HFFc6 (cell line): ENCODE measurements around the gene KRT27. TPM values are rescaled to one million over a fixed set of nuclear protein-coding genes. Genes with fewer than 3 reads are reported as not detected.

Experiments used
- DNase-seq: peaks from one replicate; pipeline ENCODE4 v3.0.0-alpha.2; 2018
- H3K27ac Mint-ChIP-seq: 2 replicates; pipeline ENCODE4 v1.8.0; 2020; ENCODE audit warnings: mild to moderate bottlenecking, mixed read lengths
- H3K27me3 Mint-ChIP-seq: 2 replicates; pipeline ENCODE4 v1.8.0; 2021; ENCODE audit warnings: mild to moderate bottlenecking, moderate library complexity, mixed read lengths; ENCODE audit not compliant: insufficient read depth
- H3K36me3 Mint-ChIP-seq: 2 replicates; pipeline ENCODE4 v1.8.0; 2021; ENCODE audit warnings: low read depth, mixed read lengths
- H3K4me1 Mint-ChIP-seq: 2 replicates; pipeline ENCODE4 v1.8.0; 2020; ENCODE audit warnings: low read depth, mixed read lengths
- H3K4me3 Mint-ChIP-seq: 2 replicates; pipeline ENCODE4 v1.8.0; 2020; ENCODE audit warnings: mild to moderate bottlenecking, moderate library complexity, mixed read lengths
- H3K9me3 Mint-ChIP-seq: 2 replicates; pipeline ENCODE4 v1.8.0; 2020; ENCODE audit warnings: mild to moderate bottlenecking, mixed read lengths
- CTCF ChIP-seq: fragments of 200-600 bp; sonication (generic); IDR thresholded peaks from 2 replicates; pipeline ENCODE4 v1.5.0; 2021; ENCODE audit warnings: antibody characterized with exemption, mild to moderate bottlenecking
- total RNA-seq, 6 experiments: library from RNA; stranded (reverse); fragmentation: NEBNext Ultra II Directional; extraction: Animal tissue kit (Norgen Biotek cat#: 25700); gene quantifications; 2 replicates in 1 of 6; 3 replicates in 5 of 6; pipeline ENCODE4 v1.2.3, GENCODE V29; 2021

The KRT27 gene
- total RNA-seq, 6 experiments from 2014 or later: not detected

- Mint-ChIP-seq H3K4me3 (no peak overlapping the region), H3K27me3 (peaks cover 14% of the 10 kb centered on the region), H3K4me1 (no peaks in the 10 kb centered on the region), H3K27ac (no peak overlapping the region), H3K36me3 (no peaks in the 10 kb centered on the region), H3K9me3 (no peaks in the 10 kb centered on the region)
- DNase-seq: no peak
- no peak for TF ChIP-seq CTCF
Observed at GRCh38 chr17:40734018-40734417, 48.3 kb downstream of the KRT27 start.

DNA sequence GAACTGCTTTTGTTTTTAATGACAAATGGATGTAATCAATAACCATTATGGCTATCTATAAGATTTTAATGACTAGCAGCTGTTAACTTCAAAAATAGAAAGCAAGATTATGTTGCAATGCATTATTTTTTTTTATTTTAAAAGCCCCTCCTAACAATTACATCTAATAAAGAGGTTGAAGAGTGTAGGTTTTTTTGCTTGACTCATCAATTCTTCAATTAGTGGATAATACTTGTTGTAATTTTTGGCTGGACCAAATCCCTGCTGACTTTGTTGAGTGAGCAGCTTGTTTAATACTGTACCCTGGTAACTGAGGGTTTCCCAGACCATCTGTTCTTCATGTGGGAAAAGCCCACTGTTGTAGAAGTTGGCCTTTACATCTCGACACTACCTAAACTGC, 51.4 kb downstream of the KRT27 start:
- peaks cover 13% of the 10 kb centered on the region; the same call in 1 of the 2 replicates for H3K27me3 Mint-ChIP-seq
- H3K27ac Mint-ChIP-seq: no peak overlapping the region
- DNase-seq: no peak
- H3K4me1 Mint-ChIP-seq: peaks cover 5% of the 10 kb centered on the region
- no peak for TF ChIP-seq CTCF
- H3K36me3 Mint-ChIP-seq: no peaks in the 10 kb centered on the region
- no peaks in the 10 kb centered on the region for H3K9me3 Mint-ChIP-seq
- no peak overlapping the region for H3K4me3 Mint-ChIP-seq

- H3K27me3 Mint-ChIP-seq: peaks cover 20% of the 10 kb centered on the region; the same call in 1 of the 2 replicates
- TF ChIP-seq CTCF: no peak
- no peaks in the 10 kb centered on the region for H3K9me3 Mint-ChIP-seq
- H3K4me1 Mint-ChIP-seq: peaks cover 5% of the 10 kb centered on the region
- no peak for DNase-seq
- no peak overlapping the region for H3K27ac Mint-ChIP-seq
- H3K4me3 Mint-ChIP-seq: no peak overlapping the region
- H3K36me3 Mint-ChIP-seq: no peaks in the 10 kb centered on the region
Observed at GRCh38 chr17:40727447-40728231, 54.7 kb downstream of the KRT27 start.

DNA sequence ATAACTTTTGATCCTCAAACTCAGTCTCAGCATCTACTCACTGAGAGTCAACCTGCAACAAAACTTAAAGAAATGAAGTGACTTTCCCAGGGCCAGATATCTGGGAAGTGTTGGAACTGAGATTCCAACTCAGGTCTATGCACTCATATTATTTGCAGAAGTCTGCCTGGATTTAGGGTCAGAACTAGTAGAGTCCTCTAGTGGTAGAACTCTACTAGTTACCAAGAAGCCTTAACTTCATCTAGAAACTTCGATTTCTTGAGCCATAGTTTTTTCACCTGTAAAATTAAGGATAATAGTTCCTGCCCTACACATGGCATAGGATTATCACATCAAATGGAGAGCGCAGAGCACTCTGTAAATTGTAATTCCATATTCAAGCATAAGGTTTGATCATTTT, 55.4 kb downstream of the KRT27 start:
- peak; percentile 63; the same call in 1 of the 2 replicates for TF ChIP-seq CTCF
- no peak overlapping the region for H3K27ac Mint-ChIP-seq
- H3K4me1 Mint-ChIP-seq: peaks cover 9% of the 10 kb centered on the region
- H3K9me3 Mint-ChIP-seq: no peaks in the 10 kb centered on the region
- DNase-seq: no peak
- peaks cover 20% of the 10 kb centered on the region; the same call in 1 of the 2 replicates for H3K27me3 Mint-ChIP-seq
- H3K36me3 Mint-ChIP-seq: no peaks in the 10 kb centered on the region
- no peak overlapping the region for H3K4me3 Mint-ChIP-seq

Other genes with a start within 250 kb of the KRT27 start
- not detected for gene CCR7, start 217.1 kb downstream of the KRT27 start, total RNA-seq
- gene SMARCE1, start 134.7 kb downstream of the KRT27 start, total RNA-seq: 100 to 1,000 TPM; 114 to 148 (median 139) TPM
- gene KRT222, start 117.4 kb downstream of the KRT27 start, total RNA-seq: not detected
- gene KRT24, start 78.8 kb downstream of the KRT27 start, total RNA-seq: not detected
- not detected for gene KRT25, start 27.2 kb downstream of the KRT27 start, total RNA-seq
- not detected for gene KRT26, start 10.3 kb downstream of the KRT27 start, total RNA-seq
- gene KRT28, start 17.4 kb upstream of the KRT27 start, total RNA-seq: not detected
- 10 to 100 TPM; 61.4 to 71.0 (median 65.3) TPM for gene KRT10, start 40.1 kb upstream of the KRT27 start, total RNA-seq
- gene KRT12, start 84.7 kb upstream of the KRT27 start, total RNA-seq: not detected
- gene KRT20, start 102.7 kb upstream of the KRT27 start, total RNA-seq: not detected
- gene KRT23, start 155.1 kb upstream of the KRT27 start, total RNA-seq: under 1 TPM in 1 of 6 experiments, not detected in 5; 0.14 TPM
- gene KRT39, start 184.4 kb upstream of the KRT27 start, total RNA-seq: not detected
- gene KRT40, start 201.8 kb upstream of the KRT27 start, total RNA-seq: not detected
- gene KRTAP3-3, start 211.6 kb upstream of the KRT27 start, total RNA-seq: not detected
- gene KRTAP3-2, start 217.4 kb upstream of the KRT27 start, total RNA-seq: not detected
- 10 to 100 TPM in 1 of 6 experiments, 1 to 10 TPM in 5; 2.5 to 10.2 (median 3.3) TPM for gene KRTAP3-1, start 226.6 kb upstream of the KRT27 start, total RNA-seq
- 100 to 1,000 TPM in 1 of 6 experiments, 10 to 100 TPM in 5; 61.6 to 114 (median 76.8) TPM for gene KRTAP1-5, start 244.7 kb upstream of the KRT27 start, total RNA-seq
- gene KRTAP1-4, start 247.6 kb upstream of the KRT27 start, total RNA-seq: not detected